Cardiac septum (tissue), 1 donor: ENCODE results near the gene TP63. TPM values are rescaled to one million over a fixed set of nuclear protein-coding genes. Genes with fewer than 3 reads are reported as not detected.

ENCODE experiments used
- DNase-seq: peaks from one replicate; pipeline ENCODE4 v3.0.0-alpha.2; 2020; ENCODE audit warnings: low spot score
- intact Hi-C: fragments of 100-400 bp; cut with DNase I; formaldehyde crosslinking; loops from one replicate; pipeline ENCODE4 v1.14.0; 2022
- total RNA-seq: library from RNA; stranded (reverse); fragmentation: NEBNext Ultra II Directional; extraction: Animal tissue kit (Norgen Biotek cat#: 25700); gene quantifications from one replicate; pipeline ENCODE4 v1.2.1, GENCODE V29; 2021
- donor health status: DM: no; HTN: no; CAD: no.

TP63 gene
- total RNA-seq, 1 donor from 2014 or later: 0.40 TPM

GRCh38 chr3:189674249-189674913, 43.2 kb downstream of the TP63 start:
- no peak for DNase-seq
- intact Hi-C loops: no loop called here

- intact Hi-C loops: no loop called here
- DNase-seq: no peak
Measured at GRCh38 chr3:189677667-189678066, 46.5 kb downstream of the TP63 start.

GRCh38 chr3:189680723-189681122, 49.5 kb downstream of the TP63 start:
- DNase-seq: no peak
- intact Hi-C loops: no loop called here

- DNase-seq: no peak
- intact Hi-C loops: no loop called here
Measured at GRCh38 chr3:189683546-189684255, 52.5 kb downstream of the TP63 start.

- no peak for DNase-seq
- intact Hi-C loops: no loop called here
Measured at GRCh38 chr3:189684317-189684716, 53.1 kb downstream of the TP63 start.

GRCh38 chr3:189685291-189685690, 54.1 kb downstream of the TP63 start:
- intact Hi-C loops: no loop called here
- no peak for DNase-seq

- intact Hi-C loops: no loop called here
- DNase-seq: no peak
Measured at GRCh38 chr3:189685860-189686259, 54.7 kb downstream of the TP63 start.

- DNase-seq: no peak
- intact Hi-C loops: no loop called here
Measured at GRCh38 chr3:189687475-189687874, 56.3 kb downstream of the TP63 start.

GRCh38 chr3:189688262-189688661, 57.1 kb downstream of the TP63 start:
- DNase-seq: no peak
- intact Hi-C loops: no loop called here

- intact Hi-C loops: no loop called here
- DNase-seq: no peak
Measured at GRCh38 chr3:189689625-189690024, 58.4 kb downstream of the TP63 start.

GRCh38 chr3:189690237-189690636, 59.0 kb downstream of the TP63 start:
- DNase-seq: no peak
- intact Hi-C loops: no loop called here

GRCh38 chr3:189690672-189691071, 59.5 kb downstream of the TP63 start:
- intact Hi-C loops: no loop called here
- no peak for DNase-seq

GRCh38 chr3:189695400-189695799, 64.2 kb downstream of the TP63 start:
- no peak for DNase-seq

GRCh38 chr3:189698811-189699210, 67.6 kb downstream of the TP63 start:
- intact Hi-C loops: no loop called here

More at GRCh38 chr3:189695400-189695799, 64.2 kb downstream of the TP63 start:
- intact Hi-C loops: no loop called here

GRCh38 chr3:189699885-189700284, 68.7 kb downstream of the TP63 start:
- no peak for DNase-seq
- intact Hi-C loops: no loop called here

More at GRCh38 chr3:189698811-189699210, 67.6 kb downstream of the TP63 start:
- no peak for DNase-seq

GRCh38 chr3:189702066-189702646, 71.0 kb downstream of the TP63 start:
- intact Hi-C loops: no loop called here

GRCh38 chr3:189703865-189704264, 72.7 kb downstream of the TP63 start:
- intact Hi-C loops: no loop called here
- DNase-seq: no peak

More at GRCh38 chr3:189702066-189702646, 71.0 kb downstream of the TP63 start:
- no peak for DNase-seq

GRCh38 chr3:189708375-189708774, 77.2 kb downstream of the TP63 start:
- intact Hi-C loops: no loop called here
- DNase-seq: no peak

- intact Hi-C loops: no loop called here
- DNase-seq: no peak
Measured at GRCh38 chr3:189710620-189711402, 79.6 kb downstream of the TP63 start.

- intact Hi-C loops: no loop called here
- no peak for DNase-seq
Measured at GRCh38 chr3:189712906-189713483, 81.8 kb downstream of the TP63 start.
